Measurements from ENCODE around the gene KIF6. TPM values are rescaled to one million over a fixed set of nuclear protein-coding genes. Genes with fewer than 3 reads are reported as not detected.

Gene KIF6
- polyA plus RNA-seq, 5 donors = 2.4 to 3.9 (median 2.6) TPM

DNA sequence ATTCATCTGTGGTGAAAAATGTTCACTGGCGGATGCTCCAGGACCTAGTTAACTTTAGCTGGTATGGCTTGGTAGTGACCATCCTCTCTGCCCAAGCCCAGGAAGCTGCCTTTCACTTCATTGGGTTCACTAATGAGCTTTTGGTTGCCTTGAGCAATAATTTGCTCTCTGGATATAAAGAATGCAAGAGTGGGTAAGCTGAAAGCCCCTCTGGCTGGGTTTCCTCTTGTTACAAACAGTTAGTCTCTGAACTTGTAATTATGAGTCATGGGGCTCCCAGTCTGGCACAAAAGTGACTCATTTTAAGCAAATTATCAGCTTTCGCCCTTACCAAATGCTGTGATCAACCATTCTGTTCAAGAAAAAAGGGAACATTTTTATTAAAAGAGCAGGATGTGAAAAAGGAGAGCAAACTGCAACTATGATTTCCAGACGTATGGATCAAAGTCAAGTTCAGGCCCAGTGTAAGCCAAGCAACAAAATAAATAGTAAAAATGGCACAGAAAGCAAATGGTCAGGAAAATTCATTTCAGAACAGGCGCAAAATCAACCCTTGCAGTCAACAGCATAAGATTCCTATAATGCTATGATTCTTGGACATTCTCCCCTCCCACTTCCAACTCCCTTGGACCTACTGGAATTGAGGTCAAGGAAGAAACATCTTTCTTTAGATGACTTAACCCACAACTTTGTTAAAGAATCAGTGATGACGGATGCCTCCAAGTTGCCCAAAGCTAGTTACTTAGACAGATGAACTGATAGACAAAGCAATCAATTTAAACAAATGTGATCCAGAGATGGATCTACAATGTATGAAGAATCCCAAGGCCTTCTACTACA is 272.7 kb downstream of the KIF6 start:
- no peak for DNase-seq

DNA sequence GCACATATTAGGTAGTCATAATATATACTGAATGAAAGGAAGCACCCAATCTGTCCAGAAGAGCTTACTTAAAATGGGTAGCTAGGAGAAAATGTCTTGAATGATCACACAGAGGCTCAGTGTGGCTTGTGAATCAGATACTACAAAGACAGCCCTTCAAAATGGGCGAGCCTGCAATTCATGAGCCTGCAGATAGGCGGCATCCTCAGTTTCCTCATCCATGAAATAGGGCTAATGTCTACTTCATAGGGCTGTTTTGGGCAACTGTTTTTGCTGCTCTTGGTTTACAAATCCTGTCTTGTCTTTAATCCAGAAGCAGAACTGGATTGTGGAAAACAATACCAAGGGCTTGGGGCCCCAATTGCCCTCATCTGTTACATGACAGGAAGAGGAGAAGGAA is 273.4 kb downstream of the KIF6 start:
- DNase-seq = no peak

DNA sequence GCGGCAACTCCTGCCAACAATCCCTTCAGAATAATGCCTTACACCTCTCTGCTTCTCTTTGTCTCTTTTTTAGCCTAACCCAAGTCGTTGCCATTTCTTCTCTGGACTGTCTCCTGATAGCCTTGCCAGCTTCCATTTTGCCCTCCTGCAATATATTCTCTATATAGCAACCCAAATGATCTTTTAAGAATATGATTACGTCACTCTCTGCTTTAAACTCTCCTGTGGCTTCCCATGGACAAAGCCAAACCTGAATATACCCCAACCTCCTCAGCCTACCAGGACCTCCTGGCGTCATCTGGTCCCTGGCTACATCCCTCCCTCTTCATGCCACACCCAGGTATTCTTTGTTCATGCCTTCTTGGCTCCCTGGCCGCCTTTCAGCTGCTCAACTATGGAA is 276.2 kb downstream of the KIF6 start:
- DNase-seq = no peak

GRCh38 chr6:39446909-39447308 is 278.3 kb downstream of the KIF6 start:
- DNase-seq = no peak

DNA sequence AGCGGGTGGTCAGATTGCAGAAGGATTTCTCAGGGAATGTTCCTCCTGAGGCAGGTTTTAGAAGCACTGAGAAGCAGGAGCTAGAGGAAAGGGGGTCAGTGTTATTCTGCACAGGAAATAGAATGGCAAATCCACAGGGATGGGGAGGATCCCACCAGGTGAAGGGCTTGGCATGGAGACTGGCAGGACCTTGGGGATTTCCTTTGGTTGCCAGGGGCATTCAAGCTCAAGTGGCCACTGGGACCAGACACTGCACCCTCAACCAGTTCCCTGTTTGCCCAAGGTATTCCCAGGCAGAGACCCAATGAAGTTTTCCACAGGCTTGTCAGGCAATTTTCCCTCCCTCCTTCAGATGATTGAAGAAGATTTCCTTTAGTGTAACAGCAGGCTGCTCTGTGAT is 279.5 kb downstream of the KIF6 start:
- DNase-seq = no peak

- DNase-seq = no peak
These were observed 280.7 kb downstream of the KIF6 start for GRCh38 chr6:39444479-39445019.

- no peak for DNase-seq
These were observed 283.2 kb downstream of the KIF6 start for GRCh38 chr6:39441986-39442385.

- no peak for DNase-seq
These were observed 283.9 kb downstream of the KIF6 start for GRCh38 chr6:39441301-39441700.

DNA sequence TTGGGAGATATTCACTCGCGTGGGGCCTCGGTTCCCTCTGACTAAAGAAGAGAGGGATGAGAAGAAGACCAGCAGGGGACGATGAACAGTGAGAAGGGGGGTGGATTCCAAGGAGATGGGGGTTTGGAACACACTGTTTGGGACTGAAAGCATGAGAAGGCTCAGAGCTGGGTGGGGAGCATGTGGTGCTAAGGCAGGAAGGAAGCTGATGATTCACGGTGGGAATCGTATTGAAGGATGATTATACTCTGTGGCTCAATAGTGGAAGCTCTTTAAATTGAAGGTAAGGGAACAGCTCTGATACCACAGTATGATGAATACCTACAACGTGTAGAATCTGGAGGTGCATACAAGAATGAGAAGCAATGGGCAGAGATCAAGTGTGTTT is 285.2 kb downstream of the KIF6 start:
- DNase-seq = no peak

- DNase-seq = no peak
These were observed 285.7 kb downstream of the KIF6 start for GRCh38 chr6:39439342-39440038.

GRCh38 chr6:39433630-39434029 is 291.6 kb downstream of the KIF6 start:
- DNase-seq = no peak

DNA sequence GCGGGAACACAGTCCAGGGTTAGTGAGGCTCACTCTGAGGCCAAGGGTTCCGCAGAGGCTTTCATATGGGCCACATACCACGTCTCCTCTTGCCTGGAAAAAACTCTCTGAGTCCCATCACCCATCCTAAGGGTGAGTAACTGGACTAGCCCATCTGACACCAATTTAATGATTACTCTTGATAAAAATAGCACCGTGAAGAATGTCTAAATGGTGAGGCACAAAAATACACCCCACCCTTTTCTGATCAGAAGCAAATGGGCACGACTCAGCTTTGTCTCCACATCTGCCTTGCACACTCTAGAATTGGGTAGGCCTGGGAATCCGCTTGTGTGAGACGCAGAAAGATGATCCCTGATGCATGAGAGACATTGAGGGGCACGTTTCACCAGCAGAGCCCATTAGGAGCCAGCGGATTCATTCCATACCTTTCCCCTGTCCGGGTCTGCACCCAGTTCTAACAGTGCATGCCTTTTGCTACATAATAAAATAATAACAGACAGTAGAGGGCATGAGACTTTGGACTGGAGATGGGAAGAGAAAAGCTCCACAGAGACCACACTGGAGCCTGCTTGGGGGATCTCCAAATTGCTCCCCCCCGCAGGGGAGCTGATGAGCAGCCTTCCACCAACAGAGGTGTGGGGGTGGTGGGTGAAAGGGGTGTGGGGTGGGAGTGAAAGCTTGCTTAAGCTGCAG is 292.7 kb downstream of the KIF6 start:
- no peak for DNase-seq

GRCh38 chr6:39430871-39431523 is 294.2 kb downstream of the KIF6 start:
- peak; percentile 23 to 24 for DNase-seq

DNA sequence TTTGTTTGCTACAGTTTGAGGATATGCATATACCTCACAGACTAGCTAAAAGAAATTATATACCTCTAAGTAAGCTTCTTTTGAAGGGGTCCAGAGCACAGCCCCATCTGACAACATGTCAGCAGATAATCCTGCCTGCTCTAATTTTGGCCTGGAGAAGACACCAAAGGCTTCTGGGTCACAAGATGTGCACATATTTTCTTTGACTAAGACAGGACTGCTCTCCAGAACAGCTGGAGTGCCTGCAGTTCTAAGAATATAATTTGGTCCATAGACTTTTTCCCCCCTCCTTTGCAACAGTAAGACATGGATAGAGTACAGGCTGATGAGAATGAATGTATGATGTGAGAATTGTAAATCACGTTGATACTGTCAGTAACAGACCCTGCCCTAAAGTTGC is 294.8 kb downstream of the KIF6 start:
- peak in 1 of 2 donors; percentile 18 for DNase-seq

DNA sequence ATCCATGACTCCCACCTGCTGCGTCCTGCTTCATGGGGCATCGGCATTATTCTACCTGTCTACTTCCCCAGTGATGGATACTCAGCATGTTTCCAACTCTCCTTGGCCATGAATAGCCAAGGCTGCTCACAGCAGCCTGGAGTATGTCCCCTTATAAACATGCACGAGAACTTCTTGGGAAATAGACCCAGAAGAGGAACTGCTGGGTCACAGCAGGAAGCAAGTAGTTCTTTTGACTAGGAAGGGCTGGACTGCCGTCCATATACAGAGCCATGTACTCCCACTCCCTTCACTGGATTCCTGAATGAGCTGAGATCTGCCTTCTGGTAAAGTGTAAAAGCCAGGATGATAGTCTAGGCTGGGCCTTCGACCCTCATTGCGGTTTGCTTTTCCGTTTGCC is 296.4 kb downstream of the KIF6 start:
- DNase-seq = no peak

GRCh38 chr6:39428152-39428551 is 297.1 kb downstream of the KIF6 start:
- DNase-seq = no peak

GRCh38 chr6:39426073-39426456 is 299.1 kb downstream of the KIF6 start:
- DNase-seq = peak; percentile 33 to 40

- DNase-seq = no peak
These were observed 299.7 kb downstream of the KIF6 start for GRCh38 chr6:39425346-39426072.

DNA sequence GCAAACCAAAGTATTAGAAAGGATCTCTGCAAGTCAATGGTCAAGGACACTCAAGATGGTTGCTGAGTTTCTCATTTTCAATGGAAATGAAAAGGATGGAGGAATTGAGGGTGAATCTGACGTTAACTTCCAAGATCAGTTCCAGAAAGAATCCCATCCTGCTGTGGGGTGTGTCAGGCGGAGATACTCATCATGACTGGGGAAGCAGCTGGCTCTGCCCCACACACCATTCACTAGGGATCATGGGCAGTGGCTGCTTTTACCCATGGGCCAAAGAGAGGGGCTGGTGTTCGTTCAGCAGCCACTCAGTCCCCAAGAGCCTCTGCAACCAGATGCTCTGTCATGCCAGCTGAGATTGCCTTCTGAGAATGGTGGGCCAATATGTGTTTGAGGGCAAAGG is 300.4 kb downstream of the KIF6 start:
- no peak for DNase-seq

- DNase-seq = no peak
These were observed 303.0 kb downstream of the KIF6 start for GRCh38 chr6:39422238-39422637.

Measured in right lung (tissue), 5 donors.